OCI-LY7 (cell line): ENCODE measurements around the gene CORIN. TPM values are rescaled to one million over a fixed set of nuclear protein-coding genes. Genes with fewer than 3 reads are reported as not detected.

Experiments
- BruUV-seq: library from RNA; stranded (reverse); fragments of 400-500 nt; replicated peaks from 2 replicates; lab custom pipeline; 2021; lab: Mats Ljungman, UMichigan
- CTCF ChIA-PET: fragments of 300-600 bp; sonication (Branson Sonifier 250); formaldehyde crosslinking; loops from one replicate; lab custom pipeline; 2022; ENCODE audit warnings: antibody characterized with exemption; ENCODE audit not compliant: unreplicated experiment; lab: Charles Lee
- POLR2A ChIA-PET: fragments of 300-600 bp; sonication (Branson Sonifier 250); formaldehyde crosslinking; loops from one replicate; lab custom pipeline; 2022; ENCODE audit warnings: antibody characterized with exemption; lab: Charles Lee
- DNase-seq: peaks from one replicate; pipeline ENCODE4 v3.0.0-alpha.2; 2015; ENCODE audit warnings: low spot score
- H2AFZ ChIP-seq: fragments of 200-600 bp; sonication (generic), shearing (Covaris generic); 2 replicates; pipeline ENCODE4 v1.6.1; 2014; ENCODE audit warnings: mild to moderate bottlenecking, antibody characterized with exemption, low read length, moderate library complexity
- H3K27ac ChIP-seq: fragments of 200-600 bp; sonication (generic); 2 replicates; pipeline ENCODE4 v1.5.1; 2014; ENCODE audit warnings: mixed run types, low read depth, mild to moderate bottlenecking, moderate library complexity, low read length, inconsistent platforms; ENCODE audit not compliant: poor library complexity, severe bottlenecking
- H3K36me3 ChIP-seq: fragments of 200-600 bp; sonication (generic); 2 replicates; pipeline ENCODE4 v1.6.1; 2014; ENCODE audit warnings: mild to moderate bottlenecking, antibody characterized with exemption, low read length, moderate library complexity, mixed read lengths; ENCODE audit not compliant: insufficient read depth
- H3K4me1 ChIP-seq: fragments of 200-600 bp; sonication (generic); 2 replicates; pipeline ENCODE4 v1.5.1; 2014; ENCODE audit warnings: mild to moderate bottlenecking, low read length; ENCODE audit not compliant: insufficient read depth, poor library complexity, severe bottlenecking
- H3K4me2 ChIP-seq: fragments of 200-600 bp; sonication (generic); 2 replicates; pipeline ENCODE4 v1.6.1; 2014; ENCODE audit warnings: mild to moderate bottlenecking, low read length
- H3K4me3 ChIP-seq: fragments of 200-600 bp; sonication (generic); 2 replicates; pipeline ENCODE4 v1.5.1; 2014; ENCODE audit warnings: mild to moderate bottlenecking, low read depth, low read length; ENCODE audit not compliant: poor library complexity, severe bottlenecking
- H3K79me2 ChIP-seq: fragments of 200-600 bp; sonication (generic); 2 replicates; pipeline ENCODE4 v1.6.1; 2016; ENCODE audit warnings: low read depth, mild to moderate bottlenecking, low read length, moderate library complexity, mixed read lengths; ENCODE audit not compliant: insufficient read depth
- H3K9me2 ChIP-seq: fragments of 200-600 bp; sonication (generic); 2 replicates; pipeline ENCODE4 v1.6.1; 2016; ENCODE audit warnings: mild to moderate bottlenecking, low read length, mixed read lengths; ENCODE audit not compliant: insufficient read depth
- H3K9me3 ChIP-seq: fragments of 200-600 bp; sonication (generic); 2 replicates; pipeline ENCODE4 v1.6.1; 2014; ENCODE audit warnings: mild to moderate bottlenecking, mixed run types, low read length, mixed read lengths
- H4K20me1 ChIP-seq: fragments of 200-600 bp; sonication (generic); 2 replicates; pipeline ENCODE4 v1.6.1; 2014; ENCODE audit warnings: mild to moderate bottlenecking, antibody characterized with exemption, low read length, moderate library complexity, mixed read lengths; ENCODE audit not compliant: insufficient read depth
- CTCF ChIP-seq: fragments of 200-600 bp; sonication (generic); conservative IDR thresholded peaks from 2 replicates; pipeline ENCODE4 v1.5.1; 2014; ENCODE audit warnings: mild to moderate bottlenecking, antibody characterized with exemption, low read length, moderate library complexity, mixed read lengths
- EZH2phosphoT487 ChIP-seq: fragments of 200-600 bp; sonication (generic); IDR thresholded peaks from 2 replicates; pipeline ENCODE4 v1.6.1; 2018; ENCODE audit warnings: low read depth, borderline replicate concordance, mild to moderate bottlenecking, mixed run types, antibody characterized with exemption, low read length, moderate library complexity, mixed read lengths
- intact Hi-C: fragments of 100-400 bp; cut with micrococcal nuclease; formaldehyde crosslinking; loops from one replicate; pipeline ENCODE4 v1.10.0; 2022; ENCODE audit not compliant: unreplicated experiment
- total RNA-seq, 2 experiments: library from RNA; depleted of rRNA in 1 of 2; stranded (reverse); fragments of >200 nt in 1 of 2; shearing (Covaris generic) in 1 of 2; gene quantifications; 2 replicates each; pipeline ENCODE4 v1.2.3, GENCODE V29; 2014 to 2022

The CORIN gene
- total RNA-seq, 2 experiments from 2014 or later: 0.40 TPM; not detected in 1

- Histone ChIP-seq H3K36me3 (no peaks in the 10 kb centered on the region), H3K4me2 (no peak overlapping the region), H3K27ac (no peak overlapping the region), H3K4me1 (no peaks in the 10 kb centered on the region), H3K79me2 (no peaks in the 10 kb centered on the region), H3K4me3 (no peak overlapping the region), H3K9me3 (no peaks in the 10 kb centered on the region), H2AFZ (no peak overlapping the region), H3K9me2 (no peaks in the 10 kb centered on the region), H4K20me1 (no peaks in the 10 kb centered on the region)
- no TSS peak for BruUV-seq
- intact Hi-C loops: no loop called here
- TF ChIP-seq CTCF: no peak
- no peak for TF ChIP-seq EZH2phosphoT487
- CTCF ChIA-PET: no interaction called here
- POLR2A ChIA-PET: interaction anchor here (0.7 kb wide), 1 partner anchor 11 kb away, joined by 4 read pairs; no protein-coding TSS in a partner anchor
- DNase-seq: no peak
Observed at GRCh38 chr4:47717188-47717587, 120.7 kb downstream of the CORIN start.

- H3K79me2 ChIP-seq: no peaks in the 10 kb centered on the region
- H3K9me2 ChIP-seq: no peaks in the 10 kb centered on the region
- no peak for DNase-seq
- H2AFZ ChIP-seq: no peak overlapping the region
- intact Hi-C loops: no loop called here
- H3K36me3 ChIP-seq: no peaks in the 10 kb centered on the region
- BruUV-seq: no TSS peak
- H3K4me2 ChIP-seq: no peak overlapping the region
- H3K9me3 ChIP-seq: no peaks in the 10 kb centered on the region
- no peak overlapping the region for H3K27ac ChIP-seq
- no peak overlapping the region for H3K4me3 ChIP-seq
- TF ChIP-seq EZH2phosphoT487: no peak
- ChIA-PET CTCF (no interaction called here), POLR2A (no interaction called here)
- no peaks in the 10 kb centered on the region for H3K4me1 ChIP-seq
- no peaks in the 10 kb centered on the region for H4K20me1 ChIP-seq
Observed at GRCh38 chr4:47715716-47716416, 122.0 kb downstream of the CORIN start.

GRCh38 chr4:47714269-47714668, 123.6 kb downstream of the CORIN start:
- Histone ChIP-seq H3K27ac (no peak overlapping the region), H3K4me3 (no peak overlapping the region), H3K36me3 (no peaks in the 10 kb centered on the region), H4K20me1 (no peaks in the 10 kb centered on the region), H2AFZ (no peak overlapping the region), H3K4me2 (no peak overlapping the region), H3K9me2 (no peaks in the 10 kb centered on the region), H3K79me2 (no peaks in the 10 kb centered on the region), H3K9me3 (no peaks in the 10 kb centered on the region), H3K4me1 (no peaks in the 10 kb centered on the region)
- TF ChIP-seq CTCF (no peak), EZH2phosphoT487 (no peak)
- no peak for DNase-seq
- intact Hi-C loops: no loop called here
- BruUV-seq: no TSS peak
- POLR2A ChIA-PET: interaction anchor here (0.6 to 0.9 kb wide), 4 partner anchors 113 to 1099 kb away, joined by 3 read pairs; no protein-coding TSS in a partner anchor
- CTCF ChIA-PET: no interaction called here
